NCI-H226 (cell line): ENCODE results near the gene RIN2.

Source experiments
- DNase-seq: peaks from one replicate; pipeline ENCODE4 v3.0.0-alpha.2; 2015

The RIN2 gene, protein sequence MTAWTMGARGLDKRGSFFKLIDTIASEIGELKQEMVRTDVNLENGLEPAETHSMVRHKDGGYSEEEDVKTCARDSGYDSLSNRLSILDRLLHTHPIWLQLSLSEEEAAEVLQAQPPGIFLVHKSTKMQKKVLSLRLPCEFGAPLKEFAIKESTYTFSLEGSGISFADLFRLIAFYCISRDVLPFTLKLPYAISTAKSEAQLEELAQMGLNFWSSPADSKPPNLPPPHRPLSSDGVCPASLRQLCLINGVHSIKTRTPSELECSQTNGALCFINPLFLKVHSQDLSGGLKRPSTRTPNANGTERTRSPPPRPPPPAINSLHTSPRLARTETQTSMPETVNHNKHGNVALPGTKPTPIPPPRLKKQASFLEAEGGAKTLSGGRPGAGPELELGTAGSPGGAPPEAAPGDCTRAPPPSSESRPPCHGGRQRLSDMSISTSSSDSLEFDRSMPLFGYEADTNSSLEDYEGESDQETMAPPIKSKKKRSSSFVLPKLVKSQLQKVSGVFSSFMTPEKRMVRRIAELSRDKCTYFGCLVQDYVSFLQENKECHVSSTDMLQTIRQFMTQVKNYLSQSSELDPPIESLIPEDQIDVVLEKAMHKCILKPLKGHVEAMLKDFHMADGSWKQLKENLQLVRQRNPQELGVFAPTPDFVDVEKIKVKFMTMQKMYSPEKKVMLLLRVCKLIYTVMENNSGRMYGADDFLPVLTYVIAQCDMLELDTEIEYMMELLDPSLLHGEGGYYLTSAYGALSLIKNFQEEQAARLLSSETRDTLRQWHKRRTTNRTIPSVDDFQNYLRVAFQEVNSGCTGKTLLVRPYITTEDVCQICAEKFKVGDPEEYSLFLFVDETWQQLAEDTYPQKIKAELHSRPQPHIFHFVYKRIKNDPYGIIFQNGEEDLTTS

DNA sequence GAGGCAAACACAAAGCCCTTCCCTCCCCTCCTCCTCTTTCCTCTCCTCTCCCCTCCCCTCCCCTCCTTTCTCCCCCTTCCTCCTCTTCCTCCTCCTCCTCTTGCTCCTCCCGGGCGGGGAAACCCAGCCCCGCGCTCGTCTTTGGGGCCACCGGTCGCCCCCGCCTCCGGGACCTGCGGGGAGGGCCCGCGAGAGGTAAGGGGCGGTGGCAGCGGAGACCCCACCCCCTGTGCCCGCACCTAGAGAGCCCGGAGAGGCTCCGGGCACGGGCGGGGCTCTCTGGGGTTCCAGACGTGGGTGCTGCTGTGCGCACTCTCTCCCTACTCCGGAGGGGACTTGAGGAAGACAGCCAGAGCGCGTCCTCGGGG lies at the start of gene RIN2:
Gene RIN2 (plus strand): TSS at position 126 of the 368 bp plus-strand sequence. CDS start 131,344 bp downstream, outside the sequence.
- DNase-seq, result no peak

DNA sequence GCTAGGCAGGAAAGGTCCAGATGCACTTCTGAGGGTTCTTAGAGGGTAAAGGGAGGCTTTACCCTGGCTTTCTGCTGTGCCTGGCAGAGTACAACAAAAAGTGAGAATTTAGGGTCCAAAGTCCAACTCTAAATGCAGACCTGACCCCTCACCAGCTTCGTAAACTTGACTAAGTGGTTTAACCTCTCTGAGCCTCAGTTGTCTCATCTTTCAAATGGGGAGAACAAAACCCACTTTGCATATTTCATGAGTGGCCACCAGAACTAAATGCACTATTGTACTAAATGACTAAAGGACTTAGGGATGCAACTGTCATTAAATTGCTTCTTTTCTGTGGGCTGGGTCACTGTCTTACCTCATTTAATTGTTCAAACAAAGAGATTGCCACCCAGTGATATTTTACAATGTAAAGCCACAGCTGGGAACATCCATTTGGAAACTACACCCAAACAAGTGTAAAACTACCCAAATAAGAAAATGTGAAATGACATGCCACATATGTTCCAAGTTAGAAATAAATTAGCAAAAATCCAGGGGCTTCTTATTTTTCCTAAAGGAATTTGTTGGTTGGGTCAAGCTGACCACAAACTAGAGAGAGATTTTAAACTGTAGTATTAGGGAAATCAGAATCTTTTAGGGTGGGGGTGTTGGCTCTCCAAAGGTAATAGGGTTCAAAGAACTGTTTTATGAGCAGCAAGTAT lies 48.3 kb upstream of the RIN2 start:
- DNase-seq, result no peak

DNA sequence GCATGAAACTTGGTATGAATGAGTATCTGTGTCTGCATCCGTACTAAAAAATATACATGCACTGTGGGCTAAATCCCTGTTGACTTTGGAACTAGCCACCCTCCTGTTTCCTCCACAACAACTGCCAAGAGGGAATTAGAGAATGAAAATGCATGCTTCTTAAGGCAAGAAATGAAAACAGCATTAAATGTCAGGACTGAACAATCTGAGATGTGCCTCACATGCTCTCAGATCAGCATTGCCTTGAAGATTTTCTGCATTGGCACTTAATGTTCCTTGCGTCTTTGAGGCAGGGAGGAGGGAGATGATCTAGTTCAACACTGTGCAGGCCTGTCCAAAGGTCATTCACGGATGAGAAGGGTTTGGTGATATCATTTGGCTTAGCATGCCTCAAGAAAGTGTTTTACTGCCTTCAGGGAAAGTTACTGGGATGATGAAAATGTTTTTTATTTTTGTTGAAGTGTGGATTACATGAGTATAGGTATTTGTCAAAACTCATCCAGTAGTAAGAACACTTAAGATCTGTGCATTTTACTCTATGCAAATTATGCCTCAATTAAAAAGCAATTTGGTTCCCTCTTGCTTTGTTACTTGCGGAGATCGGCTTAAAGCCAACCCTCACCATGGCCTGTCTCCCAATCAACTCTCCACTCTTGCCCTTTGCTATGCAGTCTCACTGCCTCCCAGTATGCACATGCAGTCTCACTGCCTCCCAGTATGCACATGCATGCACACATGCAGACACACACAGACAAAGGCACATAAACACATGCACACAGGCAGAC lies 47.5 kb upstream of the RIN2 start:
- no peak for DNase-seq

DNA sequence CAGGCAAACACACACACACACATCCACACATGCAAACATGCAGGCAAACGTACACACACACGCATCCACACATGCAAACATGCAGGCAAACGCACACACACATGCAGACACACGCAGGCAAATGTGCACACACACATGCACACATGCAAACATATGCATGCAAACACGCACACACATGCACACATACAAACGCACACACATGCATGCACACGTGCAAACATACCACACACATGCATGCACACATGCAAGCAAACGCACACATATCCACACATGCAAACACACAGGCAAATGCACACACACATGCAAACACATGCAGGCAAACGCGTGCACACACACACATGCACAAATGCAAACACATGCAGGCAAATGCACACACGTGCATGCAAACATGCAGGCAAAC lies 46.9 kb upstream of the RIN2 start:
- no peak for DNase-seq

DNA sequence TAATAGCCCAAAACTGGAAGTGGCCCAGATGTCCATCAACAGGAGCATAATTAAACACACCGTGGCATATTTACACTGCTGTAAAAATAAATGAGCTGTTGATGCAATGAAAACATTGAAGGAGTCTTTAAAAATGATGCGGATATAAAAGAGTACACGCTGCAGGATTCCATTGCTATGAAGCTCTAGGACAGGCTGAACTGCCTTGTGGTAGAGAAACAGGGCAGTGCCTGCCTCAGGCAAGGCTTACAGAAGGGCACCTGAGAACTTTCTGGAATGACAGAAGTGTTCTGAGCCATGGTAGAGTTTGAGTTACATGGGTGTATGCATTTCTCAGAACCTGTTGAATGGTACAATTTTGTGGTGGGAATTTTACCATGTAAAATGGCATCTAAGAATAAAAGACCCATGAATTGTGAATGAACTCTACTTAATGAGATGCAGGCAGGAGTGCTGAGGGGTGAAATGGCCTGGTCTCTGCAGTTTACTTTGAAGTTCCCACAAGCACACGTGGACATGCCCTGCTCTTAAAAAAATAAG lies 45.3 kb upstream of the RIN2 start:
- no peak for DNase-seq

DNA sequence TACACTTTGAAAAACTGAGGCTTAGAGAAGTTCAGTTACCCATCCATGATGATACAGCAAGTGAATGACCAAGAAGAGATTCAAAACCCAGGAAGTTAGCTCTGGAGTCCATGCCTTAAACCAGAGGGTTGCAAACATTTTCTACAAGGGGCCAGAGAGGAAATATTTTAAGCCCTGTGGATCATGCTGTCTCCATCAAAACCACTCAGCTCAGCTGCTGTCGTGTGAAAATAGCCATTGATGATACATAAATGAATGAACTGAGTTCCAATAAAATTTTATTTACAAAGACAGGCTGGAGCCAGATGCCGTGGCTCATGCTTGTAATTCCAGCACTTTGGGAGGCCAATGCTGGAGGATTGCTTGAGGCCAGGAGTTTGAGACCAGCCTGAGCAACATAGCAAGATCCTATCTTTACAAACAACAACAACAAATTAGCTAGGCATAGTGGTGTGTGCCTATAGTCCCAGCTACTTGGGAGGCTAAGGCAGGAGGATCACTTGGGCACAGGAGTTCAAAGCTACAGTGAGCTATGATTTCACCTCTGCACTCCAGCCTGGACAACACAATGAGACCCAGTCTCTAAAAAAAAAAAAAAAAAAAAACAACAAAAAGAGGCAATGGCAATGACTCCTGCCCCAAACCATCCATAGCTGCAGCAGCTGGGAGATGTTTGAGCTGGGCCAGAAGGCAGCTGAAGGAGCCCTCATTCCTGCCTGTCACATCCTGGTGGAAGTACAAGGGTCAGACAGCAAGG lies 44.1 kb upstream of the RIN2 start:
- no peak for DNase-seq

DNA sequence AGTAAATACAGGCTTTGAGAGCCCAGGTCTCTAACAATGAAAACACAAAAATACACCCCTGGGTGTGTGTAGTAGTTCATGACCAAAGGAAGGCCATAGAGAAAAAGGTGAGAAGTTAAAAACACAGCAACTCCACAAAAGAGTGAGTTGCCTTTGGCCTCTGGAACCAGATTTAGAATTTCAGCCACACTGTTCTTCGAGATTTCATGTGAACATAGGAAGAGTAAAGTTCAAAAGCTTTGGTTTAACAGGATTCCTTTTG lies 43.5 kb upstream of the RIN2 start:
- no peak for DNase-seq

DNA sequence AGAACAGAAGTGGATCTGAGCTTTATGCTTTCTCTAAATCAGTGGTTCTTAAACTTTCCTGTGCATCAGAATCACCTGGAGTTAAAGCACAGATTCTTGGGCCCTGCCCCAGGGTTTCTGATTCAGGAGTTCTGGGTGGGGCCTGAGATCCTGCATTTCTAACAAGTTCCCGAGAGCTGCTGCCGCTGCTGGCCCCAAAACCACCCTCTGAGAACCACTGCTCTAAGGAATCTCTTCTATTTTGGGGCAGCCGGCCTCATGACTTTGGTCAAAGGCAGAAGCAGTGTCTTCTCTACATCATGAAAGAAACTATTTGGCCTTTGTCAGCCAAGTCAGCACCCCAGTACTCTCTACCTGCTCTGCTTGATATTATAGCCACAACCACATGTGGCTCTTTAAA lies 42.1 kb upstream of the RIN2 start:
- DNase-seq, result no peak

DNA sequence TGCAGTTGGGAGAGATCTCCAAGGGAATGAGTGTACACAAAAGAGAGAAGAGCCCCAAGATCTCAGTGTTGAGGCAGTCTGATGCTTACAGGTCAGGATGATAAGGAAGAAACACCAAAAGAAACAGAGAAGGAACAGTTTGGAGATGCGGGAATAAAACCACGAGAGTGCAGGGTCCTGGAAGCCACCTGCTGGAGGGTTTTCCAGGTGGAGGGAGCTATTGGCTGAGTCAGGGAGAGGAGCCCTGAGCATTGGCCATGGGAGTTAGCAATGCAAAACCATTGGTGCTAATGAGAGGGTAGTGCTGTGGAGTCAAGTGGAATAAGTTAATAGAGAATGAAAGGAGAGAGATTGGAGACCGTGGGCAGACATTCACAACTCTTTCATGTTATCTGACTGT lies 39.2 kb upstream of the RIN2 start:
- no peak for DNase-seq

DNA sequence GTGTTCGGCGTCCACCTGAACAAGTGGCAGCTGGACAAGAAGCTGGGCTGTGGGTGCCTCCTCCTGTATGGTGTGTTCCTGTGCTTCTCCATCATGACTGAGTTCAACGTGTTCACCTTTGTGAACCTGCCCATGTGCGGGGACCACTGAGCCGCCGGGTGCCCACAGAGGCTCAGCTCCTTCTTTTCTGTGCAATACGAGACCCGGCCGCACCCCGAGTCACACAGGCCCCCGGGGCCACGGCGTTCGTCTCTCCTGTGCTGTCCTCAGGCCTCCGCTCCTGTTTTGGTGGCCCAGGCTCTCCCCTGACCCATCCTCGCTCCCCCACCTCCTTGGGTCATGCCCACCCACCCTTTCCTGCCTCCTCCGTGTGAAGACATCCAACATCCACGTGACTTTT lies 37.1 kb upstream of the RIN2 start:
- no peak for DNase-seq

DNA sequence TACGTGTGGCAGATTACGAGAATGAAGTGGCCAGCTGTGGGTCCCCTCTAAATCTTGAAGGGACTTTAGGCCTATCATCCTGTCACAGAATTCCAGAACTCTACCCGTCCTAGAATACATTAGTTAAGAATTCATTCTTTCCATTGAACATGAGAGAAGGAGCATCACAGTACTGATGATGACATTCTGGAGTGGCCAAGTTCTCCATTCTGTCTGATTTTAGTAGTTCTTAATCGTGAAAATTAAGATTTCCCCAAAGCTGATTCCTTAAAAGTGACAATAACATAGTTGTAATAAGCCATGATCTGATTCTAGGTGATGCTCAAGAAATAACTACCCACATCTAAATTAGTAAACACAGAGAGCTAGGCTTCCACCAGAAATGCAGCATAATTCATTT lies 35.0 kb upstream of the RIN2 start:
- no peak for DNase-seq

DNA sequence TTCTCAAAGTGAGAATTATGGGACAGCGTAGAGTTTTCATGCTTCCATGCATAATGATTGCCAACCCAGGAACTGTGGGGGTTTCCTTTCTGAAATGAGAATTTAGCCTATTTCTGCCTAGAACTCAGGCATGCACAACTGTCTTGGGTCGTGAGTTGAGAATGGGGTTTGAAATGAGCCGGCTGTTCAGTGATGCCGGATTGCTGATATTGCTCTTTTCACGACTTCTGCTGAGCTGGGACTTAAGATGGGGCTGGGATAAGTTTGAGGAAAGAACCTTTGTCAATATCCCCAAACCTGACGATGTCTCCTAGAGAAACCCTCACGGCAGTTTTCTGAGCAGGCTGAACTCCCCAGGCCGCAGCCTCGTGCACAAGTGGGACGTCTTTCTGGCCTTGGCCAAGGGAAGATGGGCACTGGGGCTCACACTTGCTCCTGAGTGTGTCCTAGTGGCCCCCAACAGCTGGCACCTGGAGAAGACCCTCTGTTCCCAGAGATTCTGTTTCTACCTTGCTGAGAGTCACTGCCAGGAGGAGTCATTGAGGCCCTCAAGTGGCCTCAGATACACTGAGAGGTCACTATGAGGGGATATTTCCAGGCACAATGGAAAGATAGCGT lies 34.1 kb upstream of the RIN2 start:
- DNase-seq, result no peak

DNA sequence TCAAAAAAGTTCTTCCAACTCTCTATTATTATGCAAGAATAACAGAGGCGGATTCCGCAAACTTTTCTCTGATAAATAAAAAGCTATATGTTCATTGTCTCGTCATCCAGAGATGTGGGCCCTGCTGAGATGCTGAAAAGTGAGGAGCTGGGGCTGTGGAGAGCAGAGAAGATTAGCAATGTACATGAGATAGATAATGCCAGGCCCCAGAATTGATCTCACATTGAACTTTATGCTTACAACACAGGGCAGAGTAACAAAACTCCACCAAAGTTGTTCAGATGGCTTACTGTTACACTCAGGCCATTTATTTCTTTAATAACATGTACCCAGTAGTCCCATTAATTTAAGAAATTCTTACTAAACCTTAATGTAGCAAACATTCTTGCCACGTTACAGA lies 32.7 kb upstream of the RIN2 start:
- DNase-seq, result no peak

DNA sequence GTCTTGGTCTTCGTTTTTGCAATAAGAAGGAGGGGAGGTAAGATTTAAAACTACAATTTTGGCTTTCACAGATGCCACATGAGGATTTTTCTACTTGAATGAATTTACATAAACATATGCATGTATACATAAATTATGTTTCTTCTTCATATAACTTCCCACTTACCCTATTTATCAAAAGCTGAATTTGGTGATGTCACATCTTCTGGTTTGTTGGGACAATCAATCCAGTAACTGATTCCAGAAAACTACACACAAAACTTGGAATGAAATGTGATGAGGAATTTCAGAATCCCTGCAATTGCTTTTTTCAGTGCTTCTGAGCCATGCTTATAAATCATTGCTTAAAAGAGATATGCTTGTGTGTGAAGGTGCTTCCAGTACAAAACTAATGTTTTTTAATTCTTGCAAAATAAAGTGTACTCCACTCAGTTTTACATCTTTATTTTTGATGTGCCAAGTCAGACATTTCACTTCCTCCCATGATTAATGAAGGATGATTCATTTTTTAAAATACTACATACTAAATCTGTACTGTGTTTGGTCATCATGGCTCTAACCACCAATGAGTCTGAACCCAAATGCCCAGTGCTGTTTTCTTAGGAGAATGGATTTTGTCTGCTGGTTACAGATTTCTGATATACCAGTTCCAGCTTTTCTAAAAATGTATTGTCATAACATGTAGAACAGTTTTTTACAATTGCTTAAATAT lies 32.1 kb upstream of the RIN2 start:
- peak; percentile 6 for DNase-seq

DNA sequence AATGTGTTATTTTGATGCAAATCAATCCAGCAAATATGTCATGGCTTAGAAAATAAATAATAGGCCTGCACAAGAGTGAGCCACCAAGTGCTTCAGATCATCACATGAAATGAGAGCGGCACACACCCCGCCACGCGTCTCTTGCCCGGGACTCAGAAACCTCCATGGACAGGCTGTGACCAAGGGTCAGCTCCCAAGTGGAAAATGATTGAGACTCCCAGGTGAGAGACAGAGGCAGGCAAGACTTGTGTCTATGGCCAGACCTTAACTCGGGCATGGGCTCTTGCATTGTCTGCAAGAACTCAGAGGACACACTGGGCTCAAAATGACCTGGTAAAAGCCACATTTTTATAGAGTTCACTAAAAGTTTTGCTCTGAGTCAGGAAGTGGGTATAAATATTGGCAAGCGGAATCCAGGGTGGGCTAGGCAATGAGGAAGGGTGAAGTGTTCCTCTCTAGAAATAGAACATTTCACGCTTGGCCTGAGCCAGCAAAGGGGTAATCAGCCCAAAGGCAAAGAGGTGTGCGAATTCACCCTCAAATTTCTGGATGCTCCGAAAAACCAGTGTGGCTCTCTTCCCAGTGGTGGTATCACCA lies 30.7 kb upstream of the RIN2 start:
- no peak for DNase-seq

DNA sequence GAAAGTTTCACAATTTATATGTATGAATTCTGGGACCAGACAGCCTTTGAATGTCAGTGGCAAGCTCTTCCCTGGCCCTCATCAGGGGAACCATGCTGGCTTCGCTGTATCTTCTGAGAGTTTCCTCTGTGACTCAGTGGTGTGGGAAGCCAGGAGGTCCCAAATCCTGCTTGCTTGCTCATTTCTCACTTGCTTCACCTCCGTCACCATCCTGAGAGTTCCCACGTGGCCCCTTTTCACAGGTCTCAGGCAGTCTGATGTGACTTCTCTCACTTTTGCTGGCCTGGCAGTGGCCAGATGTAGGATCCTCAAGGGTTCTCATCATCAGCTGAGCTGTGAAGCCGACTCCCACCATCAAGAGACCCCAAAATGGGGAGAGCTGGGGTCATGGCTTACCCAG lies 28.4 kb upstream of the RIN2 start:
- no peak for DNase-seq

DNA sequence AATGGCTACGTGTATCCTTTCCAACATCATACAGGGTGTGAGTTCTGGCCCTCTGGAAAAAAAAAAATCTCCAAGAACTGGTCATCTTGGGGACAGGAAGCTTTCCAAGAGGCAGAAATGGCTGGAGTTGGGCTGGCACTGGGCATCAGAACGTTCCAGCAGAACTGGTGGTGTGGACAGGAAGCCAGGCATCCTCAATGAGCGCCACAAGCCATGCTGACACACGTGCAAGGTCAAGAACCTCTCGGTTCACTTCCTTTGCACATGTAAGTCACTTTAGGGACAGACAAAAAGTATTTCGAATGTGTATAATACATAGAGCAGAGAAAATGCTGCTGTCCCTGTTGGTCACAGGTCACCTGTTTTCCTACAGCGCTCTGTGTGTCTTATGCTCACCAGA lies 27.4 kb upstream of the RIN2 start:
- DNase-seq, result no peak

DNA sequence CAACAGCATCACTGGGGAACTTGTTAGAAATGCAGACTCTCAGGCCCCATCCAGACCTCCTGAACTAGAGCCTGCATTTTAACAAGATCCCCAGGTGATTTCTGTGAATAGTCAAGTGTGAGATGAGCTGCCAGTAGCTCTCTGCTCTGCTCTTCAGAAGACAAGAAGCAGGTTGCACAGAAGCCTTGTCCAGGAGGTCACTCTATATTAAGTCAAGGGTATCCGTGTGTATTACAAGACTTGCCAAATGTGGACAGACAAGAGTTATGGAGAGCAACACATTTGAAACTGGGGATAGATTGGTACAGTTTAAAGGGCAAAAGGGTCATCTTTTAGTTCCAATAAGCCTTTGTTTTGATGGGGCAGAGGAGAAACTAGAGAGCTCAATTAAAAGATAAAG lies 23.2 kb upstream of the RIN2 start:
- no peak for DNase-seq

DNA sequence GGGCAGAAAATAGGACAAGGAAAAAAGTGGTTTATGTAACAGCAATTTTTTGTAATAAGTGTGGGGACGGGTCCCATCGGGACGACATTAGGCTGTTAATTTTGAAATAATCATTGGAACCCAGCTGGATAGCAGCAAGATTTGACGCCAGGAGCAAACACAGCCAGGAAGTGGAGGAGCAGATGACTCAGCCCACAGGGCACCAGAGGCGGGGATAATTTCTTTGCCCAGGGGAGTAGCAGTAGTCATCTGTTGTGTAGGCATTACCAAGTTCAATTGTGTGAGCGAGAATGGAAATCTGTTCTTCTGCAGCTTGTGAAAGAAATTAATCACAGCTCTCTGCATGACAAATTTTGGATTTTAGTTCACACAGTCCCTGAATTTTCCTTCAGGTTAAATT lies 22.6 kb upstream of the RIN2 start:
- peak; percentile 89 for DNase-seq

DNA sequence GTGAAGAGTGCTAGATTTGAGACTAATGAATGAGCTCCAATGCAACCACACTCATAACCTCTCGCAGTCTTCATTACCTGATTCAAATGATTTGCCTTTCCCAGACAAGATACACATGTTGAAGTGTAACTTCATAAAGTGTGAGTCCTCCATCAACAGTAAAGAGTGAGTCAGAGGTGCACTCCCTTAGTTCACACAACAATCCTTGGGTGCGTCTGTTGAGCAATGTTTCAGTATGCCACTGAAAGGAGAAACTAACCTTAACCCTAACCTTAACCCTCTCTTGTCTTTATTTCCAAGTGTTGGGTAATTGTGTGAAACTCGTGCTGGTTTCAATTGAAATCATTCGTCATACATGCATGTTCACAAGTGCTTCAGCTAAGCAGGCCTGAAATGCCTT lies 21.0 kb upstream of the RIN2 start:
- peak; percentile 62 for DNase-seq
